HG03066 (cell line): ENCODE data around the gene DCST2.
"Not testable (repeated sequence)": the region's sequence is repeated elsewhere in the genome, so short reads cannot be mapped to it uniquely, and the experiment has no call there.

Experiments
- ATAC-seq: cut with Tn5 transposase; IDR thresholded peaks from one replicate; pipeline ENCODE4 v1.9.1; 2021; ENCODE audit warnings: low read depth; ENCODE audit not compliant: unreplicated experiment

The DCST2 gene

DNA sequence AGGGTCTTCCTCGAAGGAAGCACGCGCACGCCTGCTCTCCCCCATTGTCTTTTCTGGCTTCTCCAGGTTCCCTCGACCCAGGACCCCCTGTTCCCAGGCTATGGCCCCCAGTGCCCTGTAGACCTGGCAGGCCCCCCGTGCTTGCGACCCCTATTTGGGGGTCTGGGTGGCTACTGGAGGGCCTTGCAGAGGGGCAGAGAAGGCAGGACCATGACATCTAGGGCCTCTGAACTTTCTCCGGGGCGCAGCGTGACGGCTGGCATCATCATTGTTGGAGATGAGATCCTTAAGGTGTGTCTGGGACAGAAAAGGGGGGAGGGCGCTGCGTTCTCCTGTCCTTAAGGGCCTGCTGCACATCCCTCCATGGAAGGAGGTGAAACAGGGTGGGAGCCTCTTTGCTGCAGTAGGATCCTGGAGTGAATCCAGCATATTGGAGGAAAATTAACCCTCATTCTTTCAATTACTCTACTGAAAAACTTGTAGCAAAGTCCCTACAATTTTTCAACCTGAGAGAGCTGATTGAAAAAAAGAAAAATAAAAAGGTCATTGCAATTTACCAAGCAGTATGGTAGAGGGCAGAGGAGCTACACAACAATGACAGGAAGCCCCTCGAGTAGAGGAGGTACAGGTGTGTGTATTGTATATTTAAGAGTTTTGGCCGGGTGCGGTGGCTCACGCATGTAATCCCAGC is 49.7 kb downstream of the DCST2 start:
- ATAC-seq = no peak

DNA sequence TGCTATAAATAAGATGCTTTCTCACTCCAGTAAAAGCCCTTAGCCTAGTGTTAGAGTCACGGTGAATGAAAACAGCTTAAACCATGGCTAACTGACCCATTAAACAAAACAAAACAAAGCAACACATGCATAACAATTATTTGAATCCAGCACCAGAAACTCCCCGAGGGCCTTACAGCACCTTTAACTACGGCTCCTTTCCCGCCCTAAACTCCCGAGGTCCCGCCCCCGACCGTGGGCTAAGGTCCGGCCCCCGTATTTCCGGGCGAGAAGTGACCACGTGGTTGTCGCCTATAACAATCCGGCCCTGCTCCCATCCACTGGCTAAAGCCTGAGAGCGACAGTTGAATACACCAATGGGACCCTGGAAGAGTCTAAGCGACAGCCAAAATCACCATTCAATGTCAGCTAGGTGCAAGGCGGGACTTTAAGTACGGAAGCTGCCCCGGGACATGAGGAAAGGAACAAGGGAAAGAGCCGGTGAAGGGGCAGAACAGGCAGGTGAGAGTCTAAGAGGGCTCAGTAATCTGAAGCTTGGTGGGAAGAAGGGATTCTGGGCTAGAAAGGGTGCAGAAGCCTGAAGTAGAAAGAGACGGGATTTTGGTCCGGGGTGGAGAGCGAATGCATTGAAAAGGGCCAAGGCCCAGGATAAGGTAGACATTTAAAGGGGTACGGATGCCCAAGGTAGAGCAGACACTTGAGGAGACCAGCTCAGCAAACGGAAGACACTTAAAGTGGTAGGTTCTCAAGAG is 50.5 kb downstream of the DCST2 start, which contains the start of gene FLAD1:
Gene FLAD1, plus strand, starts transcription at position 448 of the 752 bp plus-strand sequence. CDS start 351 bp downstream, outside the sequence.
- peak; percentile 99 for ATAC-seq

DNA sequence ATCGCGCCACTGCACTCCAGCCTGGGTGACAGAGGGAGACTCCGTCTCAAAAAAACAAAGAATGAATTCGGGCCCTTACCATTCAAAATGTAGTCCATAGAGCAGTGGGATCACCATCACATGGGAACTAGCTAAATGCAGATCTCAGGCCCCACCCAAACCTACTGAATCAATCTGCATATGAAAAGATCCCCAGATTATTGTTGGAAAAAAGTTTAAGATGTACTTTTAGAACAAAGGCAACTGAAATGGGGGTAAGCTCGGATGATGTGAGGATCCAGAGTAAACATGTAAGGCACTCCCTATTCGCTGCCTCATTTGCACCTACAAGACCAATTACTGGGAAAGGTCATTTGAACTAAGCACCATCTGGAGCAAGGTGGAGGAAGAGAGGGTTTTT is 51.2 kb downstream of the DCST2 start:
- no peak for ATAC-seq

DNA sequence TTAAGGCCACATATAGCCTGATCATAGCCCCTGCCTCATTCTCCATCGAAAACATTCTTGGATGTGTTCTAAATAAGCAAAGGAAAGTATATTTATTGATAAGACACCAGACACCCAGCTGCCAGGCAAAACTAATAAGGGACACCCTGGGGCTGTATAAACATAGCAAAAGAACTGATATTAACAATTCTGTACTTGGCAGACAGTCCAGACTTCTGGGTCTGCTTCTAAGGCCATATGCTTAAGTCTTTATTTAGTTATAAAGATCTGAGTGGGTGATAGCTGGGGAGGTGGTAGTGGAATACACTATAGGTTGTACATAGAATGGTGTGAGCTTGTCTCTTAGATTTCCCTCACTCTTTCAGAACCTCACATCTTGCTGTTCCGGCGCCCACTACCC is 55.2 kb downstream of the DCST2 start:
- ATAC-seq = no peak

DNA sequence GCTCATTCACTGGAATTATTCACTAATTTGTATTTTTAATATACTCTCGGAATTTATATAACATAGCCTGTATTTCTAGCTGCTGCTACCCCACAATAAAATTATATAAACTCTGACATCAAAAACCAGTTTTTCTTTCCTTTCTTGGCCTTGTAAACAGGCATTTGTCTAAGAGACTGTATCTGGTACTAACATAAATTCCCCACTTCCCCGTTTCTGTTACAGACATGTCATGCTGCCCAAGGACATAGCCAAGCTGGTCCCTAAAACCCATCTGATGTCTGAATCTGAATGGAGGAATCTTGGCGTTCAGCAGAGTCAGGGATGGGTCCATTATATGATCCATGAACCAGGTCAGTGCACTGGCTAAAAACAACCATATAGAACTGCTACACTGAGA is 55.8 kb downstream of the DCST2 start:
- not testable (repeated sequence) for ATAC-seq

DNA sequence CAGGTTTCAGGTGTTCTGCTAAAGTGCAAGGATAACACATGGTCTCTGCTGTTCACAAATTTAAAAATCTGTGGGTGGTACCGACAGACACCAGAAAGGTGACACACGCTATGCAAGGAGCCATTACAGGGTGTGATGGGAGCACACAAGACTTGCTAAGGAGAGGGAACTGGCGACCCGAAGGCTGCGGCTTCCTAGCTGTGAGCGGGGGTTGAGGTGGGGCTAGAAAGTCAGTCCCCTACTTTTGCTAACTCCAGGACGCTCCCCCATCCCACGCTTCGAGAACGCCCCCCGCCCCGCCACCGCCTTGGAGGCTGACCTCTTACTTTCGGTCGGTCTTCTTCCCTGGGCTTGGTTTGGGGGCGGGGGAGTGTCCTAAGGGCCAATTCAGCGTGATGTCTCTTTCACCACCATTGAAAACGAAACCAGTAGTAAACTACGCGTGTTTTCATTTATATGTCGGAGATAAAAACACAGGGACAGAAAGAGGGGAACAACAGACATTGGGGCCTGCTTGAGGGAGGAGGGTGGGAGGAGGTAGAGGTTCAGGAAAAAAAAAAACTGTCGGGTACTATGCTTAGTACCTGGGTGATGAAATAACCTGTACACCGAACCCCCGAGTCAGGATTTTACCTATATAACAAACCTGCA is 58.0 kb downstream of the DCST2 start:
- no peak for ATAC-seq

DNA sequence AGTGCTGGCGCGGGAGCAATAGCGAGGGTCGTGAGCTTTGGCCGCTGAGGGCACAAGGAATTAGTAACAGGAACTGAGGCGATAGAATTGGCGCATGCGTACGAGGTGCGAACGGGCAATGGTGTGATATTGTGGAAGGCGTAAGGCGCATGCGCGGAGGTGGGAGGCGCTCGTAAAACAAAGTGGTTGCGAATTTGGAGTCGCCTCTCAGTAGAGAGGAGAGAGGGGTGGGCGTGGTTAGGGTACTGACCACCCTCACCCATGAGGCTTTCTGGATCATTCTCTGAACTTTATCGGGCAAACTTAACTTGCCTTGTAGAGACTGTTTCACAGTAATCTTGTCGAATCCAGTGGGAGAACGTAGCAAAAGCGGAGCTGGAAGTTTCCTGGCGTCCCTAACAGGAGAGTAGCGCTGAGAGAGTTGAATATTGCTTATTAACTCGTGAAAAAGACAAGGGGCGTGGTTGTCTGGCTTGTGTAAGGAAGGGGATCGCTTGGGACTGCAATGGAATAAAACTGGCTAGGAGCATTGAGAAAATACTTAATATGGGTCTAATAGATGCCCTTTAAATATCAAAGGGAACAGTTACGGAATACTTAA is 58.7 kb downstream of the DCST2 start:
- ATAC-seq = peak; percentile 36

DNA sequence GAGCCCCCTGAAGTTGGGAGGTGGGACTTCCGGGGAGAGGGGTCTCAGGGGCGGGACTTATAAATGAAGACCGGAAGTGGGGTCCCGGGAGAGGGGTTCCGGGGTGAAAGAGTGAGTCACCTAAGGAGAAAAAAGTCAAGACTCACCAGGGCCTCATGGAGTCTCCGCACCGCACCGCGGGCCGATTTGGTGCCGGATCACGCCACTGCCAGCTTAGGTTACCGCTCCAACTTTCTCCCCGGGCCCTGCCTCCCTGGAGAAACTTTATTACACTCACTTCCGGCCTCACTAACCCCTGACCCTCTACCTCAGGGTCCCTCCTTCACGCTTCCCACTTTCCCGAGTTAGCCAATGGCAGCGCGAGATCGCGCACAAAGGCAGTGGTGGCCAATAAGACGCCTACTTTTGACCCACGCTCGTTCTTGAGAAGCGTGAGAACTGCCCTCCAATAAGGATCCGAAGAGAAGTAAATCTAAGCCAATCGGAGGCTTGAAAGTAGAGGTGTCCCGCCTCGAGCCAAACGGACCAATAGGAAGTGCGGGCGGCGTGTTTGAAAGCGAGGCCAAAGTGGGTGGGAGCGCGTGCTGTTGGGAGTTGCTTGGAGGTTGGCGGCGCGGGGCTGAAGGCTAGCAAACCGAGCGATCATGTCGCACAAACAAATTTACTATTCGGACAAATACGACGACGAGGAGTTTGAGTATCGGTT is 59.3 kb downstream of the DCST2 start, which contains the start of gene CKS1B:
Gene CKS1B, plus strand, starts transcription at position 580 of the 706 bp plus-strand sequence. Its CDS starts 65 bp downstream, at position 645.
- peak; percentile 62 for ATAC-seq

DNA sequence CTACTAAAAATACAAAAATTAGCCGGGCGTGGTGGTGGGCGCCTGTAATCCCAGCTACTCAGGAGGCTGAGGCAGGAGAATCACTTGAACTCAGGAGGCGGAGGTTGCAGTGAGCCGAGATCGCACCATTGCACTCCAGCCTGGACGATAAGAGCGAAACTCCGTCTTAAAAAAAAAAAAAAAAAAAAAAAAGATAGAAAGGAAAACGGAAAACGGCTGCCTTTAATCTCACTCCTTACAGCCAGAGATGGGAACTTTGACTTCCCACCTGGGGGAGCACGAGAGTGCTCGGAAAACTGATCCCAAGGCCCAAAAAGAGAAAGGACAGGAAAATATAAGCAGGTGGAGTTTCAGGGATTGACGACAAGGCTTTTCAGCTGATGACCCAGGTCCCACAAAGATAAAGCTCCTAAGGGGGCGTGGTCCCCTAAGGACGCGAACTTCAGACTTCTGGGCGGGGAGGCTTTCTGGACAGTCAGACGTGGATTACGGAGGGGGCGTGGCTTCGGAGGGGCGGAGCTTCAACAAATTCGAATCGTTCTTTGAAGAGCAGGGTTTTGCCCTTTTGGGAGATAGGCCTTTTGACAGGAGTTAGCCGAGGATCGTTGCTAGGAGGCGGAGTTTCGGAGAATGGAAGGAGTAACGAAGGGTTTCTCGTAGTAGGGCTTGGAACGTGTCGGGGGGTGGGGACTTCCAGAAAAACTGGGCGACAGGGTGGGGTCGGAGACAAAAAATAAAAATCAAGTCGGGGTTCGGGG is 60.1 kb downstream of the DCST2 start:
- no peak for ATAC-seq

DNA sequence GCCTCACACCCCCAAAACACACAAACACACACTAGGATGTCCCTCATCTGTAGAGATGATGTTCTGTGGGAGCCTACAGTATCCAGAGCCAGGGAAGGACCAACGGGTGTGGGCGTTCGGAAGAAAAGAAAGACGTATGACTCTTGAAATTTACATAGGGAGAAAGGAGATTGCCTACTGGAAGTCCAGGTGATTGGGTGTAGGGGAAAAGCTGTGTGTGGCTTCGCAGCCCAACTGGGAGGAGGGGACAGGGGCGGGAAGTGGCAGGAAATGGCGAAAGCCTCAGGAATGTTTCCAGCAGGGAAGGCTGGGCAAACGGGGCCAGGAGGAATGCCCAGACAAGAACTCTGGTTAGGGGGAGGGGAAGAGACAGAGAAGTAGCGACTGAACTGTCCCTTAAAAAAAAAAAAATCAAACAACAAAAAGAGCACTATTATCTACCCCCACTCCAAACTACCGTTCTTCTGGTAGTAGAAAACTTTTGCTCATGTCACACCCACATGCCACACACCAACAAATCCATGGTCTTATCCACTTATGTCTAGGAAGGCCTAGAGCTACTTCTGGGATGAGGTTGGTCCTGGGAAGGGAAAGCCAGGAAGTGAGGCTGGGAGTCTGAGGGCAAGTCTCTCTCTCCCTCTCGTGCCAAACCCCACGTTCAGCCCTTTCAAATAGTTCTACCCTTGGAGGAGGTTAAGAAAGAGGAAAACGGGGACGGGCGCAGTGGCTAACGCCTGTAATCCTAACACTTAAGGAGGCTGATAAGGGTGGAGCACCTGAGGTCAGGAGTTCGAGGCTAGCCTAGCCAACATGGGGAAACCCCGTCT is 60.9 kb downstream of the DCST2 start:
- no peak for ATAC-seq

DNA sequence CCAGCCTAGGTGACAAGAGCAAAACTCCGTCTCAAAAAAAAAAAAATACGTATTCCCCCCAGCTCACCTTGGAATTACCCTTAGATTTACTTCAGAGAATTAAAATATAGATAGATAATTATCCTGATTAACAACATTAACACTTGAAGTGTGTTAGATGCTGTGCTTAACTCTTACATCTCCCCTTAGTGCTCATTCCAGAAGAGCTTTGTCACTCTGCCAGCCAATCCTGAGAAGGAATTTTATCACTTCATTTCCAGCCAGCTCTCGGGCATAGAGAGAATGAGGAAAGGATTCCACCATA is 61.4 kb downstream of the DCST2 start:
- ATAC-seq = no peak

DNA sequence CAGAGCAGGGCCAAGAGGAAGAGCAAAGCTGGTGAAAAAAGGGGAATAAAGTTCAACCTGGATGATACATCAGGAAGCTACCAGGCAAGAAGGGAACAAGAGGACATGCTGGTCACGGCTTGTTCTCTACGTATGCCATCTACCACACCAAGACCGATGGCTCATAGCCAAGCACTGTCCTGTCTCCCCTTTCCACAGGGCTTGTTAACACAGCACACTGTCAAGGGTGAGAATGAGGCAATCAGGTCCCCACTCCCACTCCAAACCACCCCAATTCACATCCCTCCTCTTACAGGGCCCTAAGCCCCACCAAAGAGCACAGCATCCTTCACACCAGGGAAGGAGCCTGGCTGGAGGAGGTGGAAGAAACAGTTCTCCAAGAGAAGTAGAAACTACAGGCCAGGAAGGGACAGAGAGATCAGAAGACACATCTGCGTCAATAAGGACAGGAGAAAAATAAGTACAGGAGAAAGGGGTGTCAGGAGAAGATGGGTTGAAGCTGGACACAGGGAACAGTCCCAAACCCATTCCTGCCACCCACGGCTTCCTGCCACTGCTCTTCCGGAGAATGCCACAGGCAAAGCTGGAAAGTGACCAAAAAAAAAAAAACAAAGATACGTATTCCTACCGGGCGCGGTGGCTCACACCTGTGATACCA is 62.1 kb downstream of the DCST2 start:
- no peak for ATAC-seq

DNA sequence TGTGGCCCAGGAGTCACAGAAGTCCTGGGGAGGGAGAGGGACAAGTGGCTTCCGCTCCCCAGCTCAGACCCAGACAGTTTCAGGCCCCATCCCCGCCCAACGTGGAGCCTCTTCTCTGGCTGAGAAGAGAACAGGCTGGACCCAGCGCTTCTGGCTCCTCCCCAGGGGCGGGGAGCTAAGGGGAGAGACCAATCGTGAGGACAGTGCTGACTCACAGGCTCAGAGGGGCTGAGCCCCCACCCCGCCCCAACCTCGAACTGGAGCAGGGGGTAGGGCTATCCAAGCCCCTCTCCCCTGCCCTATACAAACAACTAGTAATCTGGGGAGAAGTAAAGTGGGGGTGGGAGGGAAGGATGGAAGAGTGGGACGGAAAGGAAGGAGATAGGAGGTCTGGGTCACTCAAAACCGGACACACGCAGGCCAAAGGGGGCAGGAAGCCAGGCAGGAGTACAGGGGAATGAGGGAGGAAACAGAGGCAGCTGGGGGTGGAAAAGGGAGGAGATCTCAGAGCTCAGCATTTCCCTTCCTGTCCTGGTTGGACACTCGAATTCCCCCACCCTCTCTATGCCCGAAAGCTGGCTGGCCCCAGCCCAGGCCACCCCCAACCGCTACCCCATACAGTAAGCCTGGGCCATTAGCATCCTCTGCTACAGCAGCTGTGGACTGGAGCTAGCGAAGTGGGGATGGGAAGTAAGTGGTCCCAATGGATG is 62.8 kb downstream of the DCST2 start, which contains the start of gene SHC1:
Gene SHC1, minus strand, starts transcription at position 117 of the 710 bp plus-strand sequence. CDS start 221 bp downstream, outside the sequence.
- peak; percentile 42 for ATAC-seq

DNA sequence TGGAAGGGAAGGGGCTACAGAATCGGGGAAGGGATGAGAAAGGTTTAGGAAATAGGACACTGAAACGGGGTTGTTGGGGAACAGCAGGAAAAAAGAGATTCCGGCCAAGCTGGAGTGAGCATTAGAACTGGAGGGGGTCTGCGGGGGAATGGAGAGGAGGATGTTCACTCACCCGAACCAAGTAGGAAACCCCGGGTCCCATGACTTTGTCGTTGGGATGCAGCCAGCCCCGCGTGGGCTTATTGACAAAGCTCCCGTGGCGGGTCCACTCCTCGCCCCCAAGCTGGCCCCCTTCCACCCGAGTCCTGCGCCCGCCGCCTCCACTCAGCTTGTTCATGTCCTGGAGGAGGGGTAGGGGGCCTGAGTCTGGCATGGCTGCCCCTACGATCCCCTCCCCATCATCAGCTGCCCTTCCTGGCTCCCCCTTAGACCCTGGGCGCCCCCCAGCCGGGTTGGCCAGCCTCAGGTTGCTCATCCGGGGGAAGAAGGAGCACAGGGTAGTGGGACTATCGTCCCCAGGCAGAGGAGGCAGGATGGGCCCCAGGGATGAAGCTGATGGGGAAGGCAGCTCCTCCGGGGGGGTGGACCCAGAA is 63.6 kb downstream of the DCST2 start:
- ATAC-seq = no peak

DNA sequence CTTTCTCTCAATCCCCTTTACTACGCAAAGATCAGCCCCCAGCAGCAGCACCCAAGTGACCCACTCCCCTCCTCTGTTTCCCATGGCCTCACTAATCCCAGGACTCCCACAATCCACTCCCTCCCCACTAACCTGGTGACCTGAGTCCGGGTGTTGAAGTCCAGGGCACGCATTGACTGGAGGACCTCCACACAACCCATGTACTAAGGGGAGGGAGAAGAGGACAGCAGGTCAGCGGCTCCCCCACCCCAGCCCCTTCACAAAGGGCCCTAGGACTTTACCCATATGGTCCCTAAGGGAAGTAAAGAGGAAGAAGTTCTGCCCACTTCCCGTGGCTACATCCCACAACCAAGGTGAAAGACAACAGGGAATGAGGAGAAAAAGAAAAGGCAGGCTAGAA is 64.3 kb downstream of the DCST2 start:
- ATAC-seq = no peak

DNA sequence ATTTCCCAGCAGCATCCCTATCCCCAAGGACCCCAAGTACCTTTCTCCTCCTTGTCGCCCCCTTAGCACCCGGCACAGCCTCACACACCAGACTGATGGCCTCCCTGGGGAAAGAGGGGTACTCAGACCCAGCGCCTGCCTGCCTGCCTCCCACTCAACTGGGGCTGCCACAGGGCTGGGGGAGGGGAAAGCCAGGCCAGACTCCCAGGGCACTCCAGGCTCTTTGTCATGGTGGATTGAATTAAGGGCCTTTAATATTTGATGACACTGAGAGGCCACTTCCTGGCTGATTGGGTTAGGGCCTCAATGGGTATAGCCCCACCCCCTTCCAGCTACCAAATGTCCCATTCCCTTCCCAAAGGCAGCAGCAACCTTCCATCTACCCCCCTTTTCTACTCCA is 64.8 kb downstream of the DCST2 start:
- ATAC-seq = no peak
